Measurements from ENCODE around the gene NTM.

NTM gene

GRCh38 chr11:131954146-131954545 is 583.7 kb downstream of the NTM start:
- no peak overlapping the region for H3K27ac ChIP-seq (ENCODE audit: low read length, poor library complexity, severe bottlenecking)
- H3K27me3 ChIP-seq (ENCODE audit: control insufficient read depth in 1 of 2, insufficient read depth in 1 of 2, low read length in 2 of 2) = no peaks in the 10 kb centered on the region
- no peak overlapping the region for H4K8ac ChIP-seq (ENCODE audit: low read length)
- no peak overlapping the region for H2BK15ac ChIP-seq (ENCODE audit: low read depth, poor library complexity, severe bottlenecking)
- no peak overlapping the region for H2BK12ac ChIP-seq (ENCODE audit: low read length in 2 of 2)
- no peak overlapping the region for H2BK5ac ChIP-seq (ENCODE audit: low read depth, low read length, poor library complexity, severe bottlenecking)
- H3K4me2 ChIP-seq (ENCODE audit: low read length, poor library complexity, severe bottlenecking) = no peak overlapping the region
- H3K14ac ChIP-seq (ENCODE audit: low read length in 2 of 2) = peak overlapping the region in 1 of 2 experiments; percentile 22
- H3K36me3 ChIP-seq (ENCODE audit: control insufficient read depth in 1 of 2, insufficient read depth in 2 of 2, low read depth in 1 of 2, low read length in 2 of 2) = peaks cover 0 to 12% of the 10 kb centered on the region in 2 experiments
- no peak overlapping the region for H3K23ac ChIP-seq (ENCODE audit: low read length in 2 of 2)
- H3K4me1 ChIP-seq (ENCODE audit: control insufficient read depth, insufficient read depth, low read depth, low read length) = peaks cover 19% of the 10 kb centered on the region
- no peak overlapping the region for H2AFZ ChIP-seq (ENCODE audit: low read depth, low read length)
- H3K18ac ChIP-seq (ENCODE audit: low read depth in 1 of 2, low read length in 2 of 2) = no peak overlapping the region
- H3K9ac ChIP-seq (ENCODE audit: low read length) = no peak overlapping the region
- H3K9me3 ChIP-seq (ENCODE audit: control insufficient read depth, low read length) = no peaks in the 10 kb centered on the region
- H2AK5ac ChIP-seq (ENCODE audit: low read length, severe bottlenecking) = peak overlapping the region; percentile 65
- DNase-seq = no peak
- no peak overlapping the region for H3K4me3 ChIP-seq (ENCODE audit: insufficient read depth in 1 of 2, low read depth in 1 of 2, low read length in 2 of 2)
- WGBS = 97% methylated on average over 10 of the region's 10 CpGs
- H4K91ac ChIP-seq (ENCODE audit: low read length) = no peak overlapping the region
- H2BK120ac ChIP-seq (ENCODE audit: low read depth, low read length) = no peak overlapping the region
- H3K4ac ChIP-seq (ENCODE audit: low read depth in 1 of 2, low read length in 2 of 2) = no peak overlapping the region
- peaks cover 30% of the 10 kb centered on the region for H3K79me1 ChIP-seq (replicated peaks; ENCODE audit: low read length, poor library complexity, severe bottlenecking)

- H4K91ac ChIP-seq (ENCODE audit: low read length) = no peak overlapping the region
- no peak overlapping the region for H2BK120ac ChIP-seq (ENCODE audit: low read depth, low read length)
- H2BK12ac ChIP-seq (ENCODE audit: low read length in 2 of 2) = no peak overlapping the region
- no peak overlapping the region for H4K8ac ChIP-seq (ENCODE audit: low read length)
- no peak overlapping the region for H3K9ac ChIP-seq (ENCODE audit: low read length)
- H3K4me3 ChIP-seq (ENCODE audit: insufficient read depth in 1 of 2, low read depth in 1 of 2, low read length in 2 of 2) = no peak overlapping the region
- H3K36me3 ChIP-seq (ENCODE audit: control insufficient read depth in 1 of 2, insufficient read depth in 2 of 2, low read depth in 1 of 2, low read length in 2 of 2) = peaks cover 9 to 21% of the 10 kb centered on the region in 2 experiments
- no peak for DNase-seq
- H3K4me2 ChIP-seq (ENCODE audit: low read length, poor library complexity, severe bottlenecking) = no peak overlapping the region
- H2BK15ac ChIP-seq (ENCODE audit: low read depth, poor library complexity, severe bottlenecking) = no peak overlapping the region
- no peak overlapping the region for H2AFZ ChIP-seq (ENCODE audit: low read depth, low read length)
- H3K14ac ChIP-seq (ENCODE audit: low read length in 2 of 2) = no peak overlapping the region
- peak overlapping the region; percentile 57 for H2AK5ac ChIP-seq (ENCODE audit: low read length, severe bottlenecking)
- peaks cover 19% of the 10 kb centered on the region for H3K4me1 ChIP-seq (ENCODE audit: control insufficient read depth, insufficient read depth, low read depth, low read length)
- no peak overlapping the region for H3K18ac ChIP-seq (ENCODE audit: low read depth in 1 of 2, low read length in 2 of 2)
- no peak overlapping the region for H3K23ac ChIP-seq (ENCODE audit: low read length in 2 of 2)
- no peaks in the 10 kb centered on the region for H3K9me3 ChIP-seq (ENCODE audit: control insufficient read depth, low read length)
- H3K27ac ChIP-seq (ENCODE audit: low read length, poor library complexity, severe bottlenecking) = peak overlapping the region; percentile 30
- H3K4ac ChIP-seq (ENCODE audit: low read depth in 1 of 2, low read length in 2 of 2) = no peak overlapping the region
- WGBS = 58% methylated on average over 6 of the region's 6 CpGs
- peaks cover 33% of the 10 kb centered on the region for H3K79me1 ChIP-seq (replicated peaks; ENCODE audit: low read length, poor library complexity, severe bottlenecking)
- H2BK5ac ChIP-seq (ENCODE audit: low read depth, low read length, poor library complexity, severe bottlenecking) = no peak overlapping the region
- no peaks in the 10 kb centered on the region for H3K27me3 ChIP-seq (ENCODE audit: control insufficient read depth in 1 of 2, insufficient read depth in 1 of 2, low read length in 2 of 2)
Measured at GRCh38 chr11:131955904-131956303, 585.5 kb downstream of the NTM start.

DNA sequence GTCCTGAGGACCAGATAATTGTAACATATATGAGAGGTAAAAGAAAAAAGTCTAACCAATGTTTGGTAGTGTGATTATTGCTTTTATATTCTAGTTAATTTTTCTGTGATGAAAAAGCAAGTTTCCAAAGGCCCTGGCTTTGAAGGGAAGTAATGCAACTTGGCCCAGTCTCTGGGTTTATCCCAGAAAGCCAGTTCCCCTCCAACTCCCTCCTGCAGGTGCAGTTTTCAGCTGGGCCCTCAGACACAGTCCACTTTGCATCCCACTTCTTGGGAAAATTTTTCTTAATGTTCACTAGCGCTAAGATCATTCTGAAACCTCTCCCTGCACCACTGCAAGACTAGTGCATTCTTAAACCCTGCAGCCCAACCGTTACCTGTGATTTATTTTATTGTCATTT is 586.8 kb downstream of the NTM start:
- Histone ChIP-seq H3K9ac (ENCODE audit: low read length) (no peak overlapping the region), H3K36me3 (ENCODE audit: control insufficient read depth in 1 of 2, insufficient read depth in 2 of 2, low read depth in 1 of 2, low read length in 2 of 2) (peaks cover 9 to 32% of the 10 kb centered on the region in 2 experiments), H2BK5ac (ENCODE audit: low read depth, low read length, poor library complexity, severe bottlenecking) (no peak overlapping the region), H4K91ac (ENCODE audit: low read length) (no peak overlapping the region), H2AK5ac (ENCODE audit: low read length, severe bottlenecking) (no peak overlapping the region), H3K23ac (ENCODE audit: low read length in 2 of 2) (no peak overlapping the region), H3K4ac (ENCODE audit: low read depth in 1 of 2, low read length in 2 of 2) (no peak overlapping the region), H3K27ac (ENCODE audit: low read length, poor library complexity, severe bottlenecking) (no peak overlapping the region), H4K8ac (ENCODE audit: low read length) (no peak overlapping the region), H3K14ac (ENCODE audit: low read length in 2 of 2) (no peak overlapping the region), H3K18ac (ENCODE audit: low read depth in 1 of 2, low read length in 2 of 2) (no peak overlapping the region), H3K4me2 (ENCODE audit: low read length, poor library complexity, severe bottlenecking) (no peak overlapping the region), H3K27me3 (ENCODE audit: control insufficient read depth in 1 of 2, insufficient read depth in 1 of 2, low read length in 2 of 2) (no peaks in the 10 kb centered on the region), H3K9me3 (ENCODE audit: control insufficient read depth, low read length) (no peaks in the 10 kb centered on the region), H2AFZ (ENCODE audit: low read depth, low read length) (no peak overlapping the region), H3K79me1 (replicated peaks; ENCODE audit: low read length, poor library complexity, severe bottlenecking) (peaks cover 44% of the 10 kb centered on the region), H2BK120ac (ENCODE audit: low read depth, low read length) (no peak overlapping the region), H3K4me3 (ENCODE audit: insufficient read depth in 1 of 2, low read depth in 1 of 2, low read length in 2 of 2) (no peak overlapping the region), H3K4me1 (ENCODE audit: control insufficient read depth, insufficient read depth, low read depth, low read length) (peaks cover 19% of the 10 kb centered on the region), H2BK12ac (ENCODE audit: low read length in 2 of 2) (no peak overlapping the region), H2BK15ac (ENCODE audit: low read depth, poor library complexity, severe bottlenecking) (no peak overlapping the region)
- no peak for DNase-seq
- WGBS = 100% methylated on average over 1 of the region's 2 CpGs

DNA sequence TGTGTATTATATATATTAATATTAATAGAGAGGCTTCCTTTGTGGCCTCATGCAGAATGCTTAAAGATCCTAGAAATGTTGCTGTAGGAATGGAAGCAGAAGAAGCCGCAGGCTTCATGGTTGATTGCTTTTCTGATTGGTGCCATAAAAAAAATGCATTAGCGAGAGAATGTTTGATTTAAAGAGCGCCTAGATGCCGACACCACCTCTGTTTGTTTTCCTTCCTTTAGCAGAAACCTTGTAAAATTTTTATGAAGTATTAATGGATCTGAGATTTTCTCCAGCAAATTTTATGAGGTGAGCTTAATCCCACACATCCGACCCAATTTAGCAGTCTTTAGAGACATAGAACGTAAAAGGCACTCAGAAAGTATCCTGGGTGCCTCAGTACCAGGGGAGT is 587.5 kb downstream of the NTM start:
- peaks cover 19% of the 10 kb centered on the region for H3K4me1 ChIP-seq (ENCODE audit: control insufficient read depth, insufficient read depth, low read depth, low read length)
- H4K91ac ChIP-seq (ENCODE audit: low read length) = no peak overlapping the region
- H3K23ac ChIP-seq (ENCODE audit: low read length in 2 of 2) = no peak overlapping the region
- H3K9ac ChIP-seq (ENCODE audit: low read length) = no peak overlapping the region
- no peak overlapping the region for H2BK120ac ChIP-seq (ENCODE audit: low read depth, low read length)
- no peak overlapping the region for H2AFZ ChIP-seq (ENCODE audit: low read depth, low read length)
- no peak overlapping the region for H4K8ac ChIP-seq (ENCODE audit: low read length)
- no peak overlapping the region for H3K18ac ChIP-seq (ENCODE audit: low read depth in 1 of 2, low read length in 2 of 2)
- no peak overlapping the region for H2BK15ac ChIP-seq (ENCODE audit: low read depth, poor library complexity, severe bottlenecking)
- 94% methylated on average over 6 of the region's 6 CpGs for WGBS
- no peak overlapping the region for H2BK5ac ChIP-seq (ENCODE audit: low read depth, low read length, poor library complexity, severe bottlenecking)
- H3K27ac ChIP-seq (ENCODE audit: low read length, poor library complexity, severe bottlenecking) = no peak overlapping the region
- H3K9me3 ChIP-seq (ENCODE audit: control insufficient read depth, low read length) = no peaks in the 10 kb centered on the region
- H3K4ac ChIP-seq (ENCODE audit: low read depth in 1 of 2, low read length in 2 of 2) = no peak overlapping the region
- peaks cover 9 to 38% of the 10 kb centered on the region in 2 experiments for H3K36me3 ChIP-seq (ENCODE audit: control insufficient read depth in 1 of 2, insufficient read depth in 2 of 2, low read depth in 1 of 2, low read length in 2 of 2)
- H3K4me3 ChIP-seq (ENCODE audit: insufficient read depth in 1 of 2, low read depth in 1 of 2, low read length in 2 of 2) = no peak overlapping the region
- no peak overlapping the region for H3K4me2 ChIP-seq (ENCODE audit: low read length, poor library complexity, severe bottlenecking)
- peak overlapping the region; percentile 80 for H2AK5ac ChIP-seq (ENCODE audit: low read length, severe bottlenecking)
- no peaks in the 10 kb centered on the region for H3K27me3 ChIP-seq (ENCODE audit: control insufficient read depth in 1 of 2, insufficient read depth in 1 of 2, low read length in 2 of 2)
- no peak for DNase-seq
- H3K79me1 ChIP-seq (replicated peaks; ENCODE audit: low read length, poor library complexity, severe bottlenecking) = peaks cover 50% of the 10 kb centered on the region
- no peak overlapping the region for H2BK12ac ChIP-seq (ENCODE audit: low read length in 2 of 2)
- H3K14ac ChIP-seq (ENCODE audit: low read length in 2 of 2) = no peak overlapping the region

Measured in mesenchymal stem cell (in vitro differentiated cells and primary cell).